WI38 (cell line): ENCODE results near the gene DENND4C.
"Not testable (repeated sequence)": the region's sequence is repeated elsewhere in the genome, so short reads cannot be mapped to it uniquely, and the experiment has no call there.

Source experiments
- H3K4me3 ChIP-seq: 2 replicates; pipeline ENCODE4 v1.5.1; 2011; ENCODE audit warnings: low read depth, mild to moderate bottlenecking, control low read depth, low read length
- TF ChIP-seq, protein P1 (sequence below): IDR thresholded peaks from 2 replicates; pipeline ENCODE4 v1.5.1; 2012; ENCODE audit warnings: low read depth, mild to moderate bottlenecking, control low read depth, low read length

The DENND4C gene

DNA sequence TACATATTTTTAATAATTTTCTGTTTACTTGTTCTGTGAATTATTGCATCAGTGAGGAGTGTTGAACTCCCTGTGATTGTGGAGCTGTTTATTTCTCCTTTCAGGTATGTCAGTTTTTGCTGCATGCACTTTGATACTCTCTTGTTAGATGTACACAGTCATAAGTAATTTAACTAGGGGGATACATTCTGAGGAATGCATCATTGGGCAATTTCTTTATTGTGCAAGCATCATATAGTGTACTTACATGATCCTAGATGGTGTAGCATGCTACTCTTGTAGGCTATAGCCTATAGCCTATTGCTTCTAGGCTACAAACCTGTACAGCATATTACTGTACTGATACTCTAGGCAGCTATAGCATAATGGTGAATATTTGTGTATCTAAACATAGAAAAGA, 9.5 kb downstream of the DENND4C start:
- no peak overlapping the region for H3K4me3 ChIP-seq
- TF ChIP-seq, protein P1, sequence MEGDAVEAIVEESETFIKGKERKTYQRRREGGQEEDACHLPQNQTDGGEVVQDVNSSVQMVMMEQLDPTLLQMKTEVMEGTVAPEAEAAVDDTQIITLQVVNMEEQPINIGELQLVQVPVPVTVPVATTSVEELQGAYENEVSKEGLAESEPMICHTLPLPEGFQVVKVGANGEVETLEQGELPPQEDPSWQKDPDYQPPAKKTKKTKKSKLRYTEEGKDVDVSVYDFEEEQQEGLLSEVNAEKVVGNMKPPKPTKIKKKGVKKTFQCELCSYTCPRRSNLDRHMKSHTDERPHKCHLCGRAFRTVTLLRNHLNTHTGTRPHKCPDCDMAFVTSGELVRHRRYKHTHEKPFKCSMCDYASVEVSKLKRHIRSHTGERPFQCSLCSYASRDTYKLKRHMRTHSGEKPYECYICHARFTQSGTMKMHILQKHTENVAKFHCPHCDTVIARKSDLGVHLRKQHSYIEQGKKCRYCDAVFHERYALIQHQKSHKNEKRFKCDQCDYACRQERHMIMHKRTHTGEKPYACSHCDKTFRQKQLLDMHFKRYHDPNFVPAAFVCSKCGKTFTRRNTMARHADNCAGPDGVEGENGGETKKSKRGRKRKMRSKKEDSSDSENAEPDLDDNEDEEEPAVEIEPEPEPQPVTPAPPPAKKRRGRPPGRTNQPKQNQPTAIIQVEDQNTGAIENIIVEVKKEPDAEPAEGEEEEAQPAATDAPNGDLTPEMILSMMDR = no peak

DNA sequence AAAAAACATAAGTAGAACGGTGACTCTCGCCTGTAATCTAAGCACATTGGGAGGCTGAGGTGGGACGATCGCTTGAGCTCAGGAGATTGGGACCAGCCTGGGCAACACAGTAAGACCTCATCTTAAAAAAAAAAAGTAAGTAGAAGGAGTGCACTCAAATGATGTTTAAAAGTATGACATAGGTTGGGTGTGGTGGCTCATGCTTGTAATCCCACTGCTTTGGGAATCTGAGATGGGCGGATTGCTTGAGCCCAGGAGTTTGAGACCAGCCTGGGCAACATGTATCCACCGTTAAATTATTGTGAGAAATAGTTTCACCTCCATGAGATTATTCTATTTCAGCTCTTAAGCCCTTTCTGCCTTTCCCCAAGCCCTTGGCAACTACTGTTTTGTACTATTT, 11.2 kb downstream of the DENND4C start:
- TF ChIP-seq, protein P1 = no peak
- H3K4me3 ChIP-seq = no peak overlapping the region

GRCh38 chr9:19243366-19244033, 13.0 kb downstream of the DENND4C start:
- H3K4me3 ChIP-seq = no peak overlapping the region
- TF ChIP-seq, protein P1 = no peak

GRCh38 chr9:19246891-19247290, 16.4 kb downstream of the DENND4C start:
- no peak overlapping the region for H3K4me3 ChIP-seq
- TF ChIP-seq, protein P1 = no peak

- H3K4me3 ChIP-seq = no peak overlapping the region
- TF ChIP-seq, protein P1 = no peak
Observed at GRCh38 chr9:19247420-19247819, 16.9 kb downstream of the DENND4C start.

- H3K4me3 ChIP-seq = not testable (repeated sequence)
Observed at GRCh38 chr9:19250346-19250745, 19.9 kb downstream of the DENND4C start.

GRCh38 chr9:19251203-19251602, 20.7 kb downstream of the DENND4C start:
- not testable (repeated sequence) for H3K4me3 ChIP-seq

DNA sequence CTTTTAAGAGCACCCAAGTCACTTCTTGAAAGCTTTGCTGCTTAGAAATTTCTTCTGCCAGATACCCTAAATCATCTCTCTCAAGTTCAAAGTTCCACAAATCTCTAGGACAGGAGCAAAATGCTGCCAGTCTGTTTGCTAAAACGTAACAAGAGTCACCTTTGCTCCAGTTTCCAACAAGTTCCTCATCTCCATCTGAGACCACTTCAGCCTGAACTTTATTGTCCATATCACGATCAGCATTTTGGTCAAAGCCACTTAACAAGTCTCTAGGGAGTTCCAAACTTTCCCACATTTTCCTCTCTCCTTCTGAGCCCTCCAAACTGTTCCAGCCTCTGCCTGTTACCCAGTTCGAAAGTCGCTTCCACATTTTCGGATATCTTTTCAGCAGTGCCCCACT, 21.1 kb downstream of the DENND4C start:
- H3K4me3 ChIP-seq = not testable (repeated sequence)

DNA sequence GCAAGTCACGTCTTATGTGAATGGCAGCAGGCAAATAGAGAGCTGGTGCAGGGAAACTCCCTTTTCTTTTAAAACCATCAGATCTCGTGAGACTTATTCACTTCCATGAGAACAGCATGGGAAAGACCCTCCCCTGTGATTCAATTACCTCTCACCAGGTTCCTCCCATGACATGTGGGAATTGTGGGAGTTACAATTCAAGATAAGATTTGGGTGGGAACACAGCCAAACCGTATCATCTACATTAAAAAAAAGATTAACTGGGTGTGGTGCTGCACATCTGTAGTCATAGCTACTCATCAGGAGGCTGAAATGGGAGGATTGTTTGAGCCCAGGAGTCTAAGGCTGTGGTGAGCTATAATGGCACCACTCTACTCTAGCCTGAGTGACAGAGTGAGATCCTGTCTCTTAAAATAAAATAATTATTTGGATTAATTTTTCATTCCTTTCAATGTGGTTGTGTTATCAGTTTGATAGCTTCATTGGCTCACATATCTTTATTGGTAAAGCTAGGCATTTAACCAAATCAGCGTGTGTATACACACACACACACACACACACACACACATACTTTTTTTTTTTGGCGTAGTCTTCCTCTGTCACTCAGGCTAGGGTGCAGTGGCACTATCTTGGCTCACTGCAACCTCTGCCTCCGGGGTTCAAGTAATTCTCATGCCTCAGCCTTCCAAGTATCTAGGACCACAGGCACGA, 21.8 kb downstream of the DENND4C start:
- TF ChIP-seq, protein P1 = no peak

More for the DNA sequence above, 21.8 kb downstream of the DENND4C start:
- no peak overlapping the region for H3K4me3 ChIP-seq
